Left ventricle myocardium inferior (tissue), 1 donor: Measurements from ENCODE around the gene MLEC. TPM values are rescaled to one million over a fixed set of nuclear protein-coding genes. Genes with fewer than 3 reads are reported as not detected.

Experiments used
- DNase-seq: peaks from one replicate; pipeline ENCODE4 v3.0.0-alpha.2; 2020
- H3K27ac ChIP-seq: fragments of 200-600 bp; replicated peaks from 2 replicates; pipeline ENCODE4 v1.8.0; 2021
- H3K27me3 ChIP-seq: fragments of 200-600 bp; 2 replicates; pipeline ENCODE4 v1.8.0; 2021; ENCODE audit warnings: low read depth
- H3K36me3 ChIP-seq: fragments of 200-600 bp; 2 replicates; pipeline ENCODE4 v1.8.0; 2021
- H3K4me1 ChIP-seq: fragments of 200-600 bp; 2 replicates; pipeline ENCODE4 v1.8.0; 2021
- H3K4me3 ChIP-seq: fragments of 200-600 bp; 2 replicates; pipeline ENCODE4 v1.8.0; 2021; ENCODE audit warnings: mild to moderate bottlenecking, moderate library complexity
- H3K9me3 ChIP-seq: fragments of 200-600 bp; replicated peaks from 2 replicates; pipeline ENCODE4 v1.8.0; 2021
- intact Hi-C: fragments of 100-400 bp; cut with micrococcal nuclease; formaldehyde crosslinking; loops from one replicate; pipeline ENCODE4 v1.11.0; 2022
- total RNA-seq: library from RNA; stranded (reverse); fragmentation: NEBNext Ultra II Directional; extraction: Animal tissue kit (Norgen Biotek cat#: 25700); gene quantifications from one replicate; pipeline ENCODE4 v1.2.1, GENCODE V29; 2021
- TF ChIP-seq, protein P1 (sequence below): fragments of 200-600 bp; IDR thresholded peaks from 2 replicates; pipeline ENCODE4 v1.8.0; 2021; ENCODE audit warnings: antibody characterized with exemption, mild to moderate bottlenecking, borderline replicate concordance
- donor health status: DM: no; HTN: yes; CAD: no; lungs with severe emphysema.

Gene MLEC
- total RNA-seq, 1 donor from 2014 or later = 120 TPM

DNA sequence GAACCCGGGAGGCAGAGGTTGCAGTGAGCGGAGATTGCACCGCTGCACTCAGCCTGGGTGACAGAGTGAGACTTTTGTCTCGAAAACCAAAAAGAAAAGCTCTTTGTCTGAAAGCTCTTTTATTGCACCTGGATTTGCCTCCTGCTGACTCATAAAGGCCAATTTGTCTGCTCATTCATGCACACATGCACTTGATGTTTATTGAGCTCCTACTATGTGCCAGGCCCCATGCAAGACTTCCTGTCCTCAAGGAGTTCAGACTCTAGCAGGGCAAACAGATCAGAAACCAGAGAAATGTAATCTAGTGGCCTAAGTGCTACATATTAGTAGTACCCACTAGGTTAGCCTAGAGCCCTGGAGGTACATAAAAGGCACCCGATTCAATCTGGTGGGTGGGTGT lies 16.3 kb upstream of the MLEC start:
- TF ChIP-seq, protein P1, sequence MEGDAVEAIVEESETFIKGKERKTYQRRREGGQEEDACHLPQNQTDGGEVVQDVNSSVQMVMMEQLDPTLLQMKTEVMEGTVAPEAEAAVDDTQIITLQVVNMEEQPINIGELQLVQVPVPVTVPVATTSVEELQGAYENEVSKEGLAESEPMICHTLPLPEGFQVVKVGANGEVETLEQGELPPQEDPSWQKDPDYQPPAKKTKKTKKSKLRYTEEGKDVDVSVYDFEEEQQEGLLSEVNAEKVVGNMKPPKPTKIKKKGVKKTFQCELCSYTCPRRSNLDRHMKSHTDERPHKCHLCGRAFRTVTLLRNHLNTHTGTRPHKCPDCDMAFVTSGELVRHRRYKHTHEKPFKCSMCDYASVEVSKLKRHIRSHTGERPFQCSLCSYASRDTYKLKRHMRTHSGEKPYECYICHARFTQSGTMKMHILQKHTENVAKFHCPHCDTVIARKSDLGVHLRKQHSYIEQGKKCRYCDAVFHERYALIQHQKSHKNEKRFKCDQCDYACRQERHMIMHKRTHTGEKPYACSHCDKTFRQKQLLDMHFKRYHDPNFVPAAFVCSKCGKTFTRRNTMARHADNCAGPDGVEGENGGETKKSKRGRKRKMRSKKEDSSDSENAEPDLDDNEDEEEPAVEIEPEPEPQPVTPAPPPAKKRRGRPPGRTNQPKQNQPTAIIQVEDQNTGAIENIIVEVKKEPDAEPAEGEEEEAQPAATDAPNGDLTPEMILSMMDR = no peak
- DNase-seq = no peak
- peaks cover 6% of the 10 kb centered on the region for H3K4me1 ChIP-seq
- H3K9me3 ChIP-seq = no peaks in the 10 kb centered on the region
- H3K27me3 ChIP-seq = peaks cover 6% of the 10 kb centered on the region
- H3K27ac ChIP-seq = no peak overlapping the region
- no peaks in the 10 kb centered on the region for H3K36me3 ChIP-seq
- intact Hi-C loops = no loop called here
- no peak overlapping the region for H3K4me3 ChIP-seq

DNA sequence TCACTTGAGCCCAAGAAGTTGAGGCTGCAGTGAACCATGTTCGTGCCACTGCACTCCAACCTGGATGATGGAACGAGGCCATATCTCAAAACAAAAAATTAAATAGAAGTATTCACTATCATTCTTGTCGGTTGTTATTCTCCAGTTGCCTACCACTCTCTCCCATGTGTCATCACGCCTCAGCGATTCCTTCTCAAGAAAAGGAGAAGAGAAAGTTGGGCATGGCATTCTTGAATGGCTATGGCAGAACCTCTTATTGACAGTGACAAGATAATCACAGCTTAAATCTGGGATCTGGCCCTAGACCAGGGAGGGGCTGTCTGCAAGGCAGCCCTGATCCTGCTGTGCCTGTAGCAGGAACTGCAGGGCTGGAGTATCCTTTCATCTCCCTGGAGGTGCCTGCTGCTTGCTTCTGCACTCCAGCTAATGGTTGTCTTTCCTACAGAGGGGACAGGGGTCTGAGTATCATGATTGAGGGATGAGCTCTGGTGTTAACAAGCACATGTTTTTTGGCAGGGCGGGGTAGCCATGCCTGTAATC lies 12.8 kb upstream of the MLEC start:
- TF ChIP-seq, protein P1 = no peak
- Histone ChIP-seq H3K4me3 (no peak overlapping the region), H3K9me3 (no peaks in the 10 kb centered on the region), H3K27me3 (peaks cover 6% of the 10 kb centered on the region), H3K4me1 (peaks cover 11% of the 10 kb centered on the region), H3K27ac (no peak overlapping the region), H3K36me3 (no peaks in the 10 kb centered on the region)
- intact Hi-C loops = no loop called here
- no peak for DNase-seq

DNA sequence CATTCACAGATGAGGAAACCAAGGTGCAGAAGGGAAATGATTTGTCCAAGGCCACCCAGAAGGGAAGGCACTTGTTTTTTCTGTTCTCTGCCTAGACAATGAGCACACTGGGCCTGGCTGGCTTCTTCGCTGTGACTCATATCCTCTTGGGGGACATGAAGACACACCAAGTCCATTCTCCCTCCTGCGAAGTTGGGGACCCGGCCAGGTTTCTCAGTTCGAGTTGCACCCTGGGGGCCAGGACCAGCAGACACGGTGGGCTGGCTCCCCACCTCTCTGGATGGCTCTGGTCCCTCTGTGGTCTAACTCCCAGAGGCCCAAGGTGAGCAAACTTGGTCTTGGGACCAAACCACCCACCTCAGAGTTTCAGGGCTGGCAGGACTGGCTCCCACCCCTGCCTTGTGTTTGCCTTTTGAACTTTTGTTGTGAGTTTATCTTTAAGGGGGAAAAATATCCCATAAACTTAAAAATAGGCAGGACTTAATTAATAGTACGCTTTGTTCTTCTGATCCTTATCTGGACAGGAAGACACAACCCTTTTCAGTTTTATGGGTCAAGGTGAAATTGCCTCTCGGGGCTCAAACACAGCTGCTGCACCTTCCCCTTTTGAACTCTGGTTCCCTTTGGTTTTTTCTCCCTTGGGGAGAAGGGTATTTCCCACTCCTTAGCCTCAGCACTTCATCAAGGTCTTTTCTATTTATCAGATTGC lies 9.0 kb upstream of the MLEC start:
- Histone ChIP-seq H3K27me3 (peaks cover 6% of the 10 kb centered on the region), H3K9me3 (no peaks in the 10 kb centered on the region), H3K36me3 (no peaks in the 10 kb centered on the region), H3K4me3 (no peak overlapping the region), H3K4me1 (peaks cover 21% of the 10 kb centered on the region), H3K27ac (peak overlapping the region; percentile 90)
- TF ChIP-seq, protein P1 = no peak
- DNase-seq = peak; percentile 47
- intact Hi-C loops = no loop called here

DNA sequence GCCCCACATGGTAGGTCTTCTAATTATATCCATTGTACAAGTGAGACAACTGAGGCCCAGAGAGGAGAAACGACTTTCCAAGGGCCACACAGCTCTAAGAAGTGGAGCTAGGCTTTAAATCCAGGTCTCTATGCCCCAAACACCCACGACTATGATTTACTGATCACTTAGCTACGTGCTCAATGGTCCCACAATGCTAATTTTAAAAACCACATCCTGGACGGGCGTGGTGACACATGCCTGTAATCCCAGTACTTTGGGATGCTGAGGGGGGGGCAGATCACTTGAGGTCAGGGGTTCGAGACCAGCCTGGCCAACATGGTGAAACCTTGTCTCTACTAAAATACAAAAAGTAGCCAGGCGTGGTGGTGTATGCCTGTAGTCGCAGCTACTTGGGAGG lies 8.4 kb upstream of the MLEC start:
- H3K36me3 ChIP-seq = no peaks in the 10 kb centered on the region
- no peak overlapping the region for H3K4me3 ChIP-seq
- peaks cover 6% of the 10 kb centered on the region for H3K27me3 ChIP-seq
- intact Hi-C loops = no loop called here
- H3K27ac ChIP-seq = peak overlapping the region; percentile 90
- no peak for DNase-seq
- peaks cover 21% of the 10 kb centered on the region for H3K4me1 ChIP-seq
- TF ChIP-seq, protein P1 = no peak
- H3K9me3 ChIP-seq = no peaks in the 10 kb centered on the region

DNA sequence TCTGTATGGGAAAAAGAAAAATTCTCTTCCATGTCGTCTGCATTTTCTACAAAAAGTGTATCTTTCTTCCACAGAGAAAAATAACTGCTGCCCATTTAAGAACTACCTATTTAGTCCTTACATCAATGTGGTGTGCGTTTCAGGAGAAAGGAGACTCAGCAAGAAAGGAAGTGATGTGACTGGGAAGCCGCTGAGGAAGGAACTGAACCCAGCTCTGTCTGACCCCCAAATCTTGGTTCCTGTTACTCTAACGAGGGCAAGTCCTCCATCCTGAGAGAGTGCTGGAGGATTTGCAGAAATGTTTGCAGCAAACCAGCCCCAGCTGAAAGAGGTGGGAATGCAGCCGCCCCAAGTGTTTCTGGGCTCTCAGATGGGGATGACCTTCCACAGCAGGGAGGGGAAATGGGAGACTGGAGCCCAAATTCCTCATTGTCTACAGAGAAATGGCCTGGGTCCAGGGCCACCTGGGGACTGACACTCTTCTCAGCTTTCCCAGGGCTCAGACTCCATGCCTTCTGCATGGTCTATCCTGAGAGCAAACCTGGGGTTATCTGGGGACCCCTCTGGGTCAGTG lies 6.7 kb upstream of the MLEC start:
- Histone ChIP-seq H3K27ac (peak overlapping the region; percentile 30), H3K4me1 (peaks cover 23% of the 10 kb centered on the region), H3K27me3 (no peaks in the 10 kb centered on the region), H3K4me3 (no peak overlapping the region), H3K36me3 (no peaks in the 10 kb centered on the region), H3K9me3 (no peaks in the 10 kb centered on the region)
- no peak for DNase-seq
- intact Hi-C loops = no loop called here
- TF ChIP-seq, protein P1 = no peak
